WTC11 (cell line): ENCODE results near the gene IPCEF1.

Source experiments
- GTF2I ChIP-seq: fragments of 250-450 bp; sonication (Bioruptor Pico); conservative IDR thresholded peaks from 2 replicates; pipeline ENCODE4 v1.4.0; 2021; ENCODE audit warnings: mild to moderate bottlenecking
- JUN ChIP-seq: sonication (generic); formaldehyde crosslinking; IDR thresholded peaks from 2 replicates; pipeline ENCODE4 v1.8.0; 2023; ENCODE audit warnings: mild to moderate bottlenecking, missing genetic modification reagents
- MYBL2 ChIP-seq: sonication (generic); formaldehyde crosslinking; IDR thresholded peaks from 2 replicates; pipeline ENCODE4 v1.8.1; 2023; ENCODE audit warnings: mild to moderate bottlenecking, moderate library complexity, missing genetic modification reagents
- NR2C2 ChIP-seq: sonication (generic); formaldehyde crosslinking; IDR thresholded peaks from 2 replicates; pipeline ENCODE4 v1.8.0; 2022; ENCODE audit warnings: mild to moderate bottlenecking, missing genetic modification reagents
- RELA ChIP-seq: sonication (generic); formaldehyde crosslinking; IDR thresholded peaks from 2 replicates; pipeline ENCODE4 v1.8.1; 2022; ENCODE audit warnings: missing genetic modification reagents, mild to moderate bottlenecking, borderline replicate concordance
- SP1 ChIP-seq: sonication (generic); formaldehyde crosslinking; conservative IDR thresholded peaks from 2 replicates; pipeline ENCODE4 v1.8.1; 2022; ENCODE audit warnings: missing genetic modification reagents
- TEAD1 ChIP-seq: sonication (generic); formaldehyde crosslinking; IDR thresholded peaks from 2 replicates; pipeline ENCODE4 v1.8.0; 2022; ENCODE audit warnings: mild to moderate bottlenecking, missing genetic modification reagents
- ZNF121 ChIP-seq: sonication (generic); formaldehyde crosslinking; IDR thresholded peaks from 2 replicates; pipeline ENCODE4 v1.8.0; 2023; ENCODE audit warnings: missing genetic modification reagents
- ZNF416 ChIP-seq: fragments of 250-450 bp; sonication (Bioruptor Pico); IDR thresholded peaks from 2 replicates; pipeline ENCODE4 v1.9.0; 2021; ENCODE audit warnings: mild to moderate bottlenecking, inconsistent platforms
- TF ChIP-seq, protein P1 (sequence below): sonication (generic); formaldehyde crosslinking; IDR thresholded peaks from 2 replicates; pipeline ENCODE4 v1.8.1; 2023; ENCODE audit warnings: mild to moderate bottlenecking, missing genetic modification reagents, borderline replicate concordance
- TF ChIP-seq, protein P2 (sequence below): fragments of 200-600 bp; IDR thresholded peaks from 2 replicates; pipeline ENCODE4 v1.8.0; 2022; ENCODE audit warnings: antibody characterized with exemption
- TF ChIP-seq, protein P3 (sequence below): sonication (generic); formaldehyde crosslinking; IDR thresholded peaks from 2 replicates; pipeline ENCODE4 v1.8.1; 2022; ENCODE audit warnings: mild to moderate bottlenecking, moderate library complexity, missing genetic modification reagents
- TF ChIP-seq, protein P4 (sequence below): sonication (generic); formaldehyde crosslinking; IDR thresholded peaks from 2 replicates; pipeline ENCODE4 v1.8.1; 2022; ENCODE audit warnings: mild to moderate bottlenecking, missing genetic modification reagents, moderate library complexity, borderline replicate concordance

DNA sequence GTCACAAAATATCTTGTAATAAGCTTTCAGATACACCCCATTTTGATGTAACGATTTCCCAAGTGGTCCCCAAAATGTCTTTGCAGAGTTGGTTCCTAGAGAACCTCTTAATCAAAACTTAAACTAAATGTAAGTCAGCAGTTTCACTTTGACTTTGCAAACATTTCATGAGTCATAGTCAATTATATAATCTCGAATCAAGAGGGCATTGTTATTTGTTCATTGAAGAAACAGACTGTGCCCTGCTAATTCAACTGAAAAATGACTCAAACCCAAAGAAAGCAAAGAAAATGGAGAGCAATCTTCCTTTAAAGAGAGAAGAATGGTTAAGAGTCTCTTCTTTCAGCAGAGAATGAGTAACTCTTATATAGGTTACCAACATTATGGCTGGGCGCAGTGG lies 58.3 kb downstream of the IPCEF1 start:
- TF ChIP-seq, protein P1, sequence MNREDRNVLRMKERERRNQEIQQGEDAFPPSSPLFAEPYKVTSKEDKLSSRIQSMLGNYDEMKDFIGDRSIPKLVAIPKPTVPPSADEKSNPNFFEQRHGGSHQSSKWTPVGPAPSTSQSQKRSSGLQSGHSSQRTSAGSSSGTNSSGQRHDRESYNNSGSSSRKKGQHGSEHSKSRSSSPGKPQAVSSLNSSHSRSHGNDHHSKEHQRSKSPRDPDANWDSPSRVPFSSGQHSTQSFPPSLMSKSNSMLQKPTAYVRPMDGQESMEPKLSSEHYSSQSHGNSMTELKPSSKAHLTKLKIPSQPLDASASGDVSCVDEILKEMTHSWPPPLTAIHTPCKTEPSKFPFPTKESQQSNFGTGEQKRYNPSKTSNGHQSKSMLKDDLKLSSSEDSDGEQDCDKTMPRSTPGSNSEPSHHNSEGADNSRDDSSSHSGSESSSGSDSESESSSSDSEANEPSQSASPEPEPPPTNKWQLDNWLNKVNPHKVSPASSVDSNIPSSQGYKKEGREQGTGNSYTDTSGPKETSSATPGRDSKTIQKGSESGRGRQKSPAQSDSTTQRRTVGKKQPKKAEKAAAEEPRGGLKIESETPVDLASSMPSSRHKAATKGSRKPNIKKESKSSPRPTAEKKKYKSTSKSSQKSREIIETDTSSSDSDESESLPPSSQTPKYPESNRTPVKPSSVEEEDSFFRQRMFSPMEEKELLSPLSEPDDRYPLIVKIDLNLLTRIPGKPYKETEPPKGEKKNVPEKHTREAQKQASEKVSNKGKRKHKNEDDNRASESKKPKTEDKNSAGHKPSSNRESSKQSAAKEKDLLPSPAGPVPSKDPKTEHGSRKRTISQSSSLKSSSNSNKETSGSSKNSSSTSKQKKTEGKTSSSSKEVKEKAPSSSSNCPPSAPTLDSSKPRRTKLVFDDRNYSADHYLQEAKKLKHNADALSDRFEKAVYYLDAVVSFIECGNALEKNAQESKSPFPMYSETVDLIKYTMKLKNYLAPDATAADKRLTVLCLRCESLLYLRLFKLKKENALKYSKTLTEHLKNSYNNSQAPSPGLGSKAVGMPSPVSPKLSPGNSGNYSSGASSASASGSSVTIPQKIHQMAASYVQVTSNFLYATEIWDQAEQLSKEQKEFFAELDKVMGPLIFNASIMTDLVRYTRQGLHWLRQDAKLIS (CRISPR knock-in tag): no peak
- TF ChIP-seq GTF2I (CRISPR knock-in tag) (no peak), NR2C2 (CRISPR knock-in tag) (no peak), TEAD1 (no peak), JUN (CRISPR knock-in tag) (no peak), MYBL2 (CRISPR knock-in tag) (no peak), SP1 (no peak), RELA (CRISPR knock-in tag) (no peak), ZNF416 (no peak), ZNF121 (no peak)
- TF ChIP-seq, protein P2, sequence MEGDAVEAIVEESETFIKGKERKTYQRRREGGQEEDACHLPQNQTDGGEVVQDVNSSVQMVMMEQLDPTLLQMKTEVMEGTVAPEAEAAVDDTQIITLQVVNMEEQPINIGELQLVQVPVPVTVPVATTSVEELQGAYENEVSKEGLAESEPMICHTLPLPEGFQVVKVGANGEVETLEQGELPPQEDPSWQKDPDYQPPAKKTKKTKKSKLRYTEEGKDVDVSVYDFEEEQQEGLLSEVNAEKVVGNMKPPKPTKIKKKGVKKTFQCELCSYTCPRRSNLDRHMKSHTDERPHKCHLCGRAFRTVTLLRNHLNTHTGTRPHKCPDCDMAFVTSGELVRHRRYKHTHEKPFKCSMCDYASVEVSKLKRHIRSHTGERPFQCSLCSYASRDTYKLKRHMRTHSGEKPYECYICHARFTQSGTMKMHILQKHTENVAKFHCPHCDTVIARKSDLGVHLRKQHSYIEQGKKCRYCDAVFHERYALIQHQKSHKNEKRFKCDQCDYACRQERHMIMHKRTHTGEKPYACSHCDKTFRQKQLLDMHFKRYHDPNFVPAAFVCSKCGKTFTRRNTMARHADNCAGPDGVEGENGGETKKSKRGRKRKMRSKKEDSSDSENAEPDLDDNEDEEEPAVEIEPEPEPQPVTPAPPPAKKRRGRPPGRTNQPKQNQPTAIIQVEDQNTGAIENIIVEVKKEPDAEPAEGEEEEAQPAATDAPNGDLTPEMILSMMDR: no peak
- TF ChIP-seq, protein P3, sequence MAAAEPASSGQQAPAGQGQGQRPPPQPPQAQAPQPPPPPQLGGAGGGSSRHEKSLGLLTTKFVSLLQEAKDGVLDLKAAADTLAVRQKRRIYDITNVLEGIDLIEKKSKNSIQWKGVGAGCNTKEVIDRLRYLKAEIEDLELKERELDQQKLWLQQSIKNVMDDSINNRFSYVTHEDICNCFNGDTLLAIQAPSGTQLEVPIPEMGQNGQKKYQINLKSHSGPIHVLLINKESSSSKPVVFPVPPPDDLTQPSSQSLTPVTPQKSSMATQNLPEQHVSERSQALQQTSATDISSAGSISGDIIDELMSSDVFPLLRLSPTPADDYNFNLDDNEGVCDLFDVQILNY (CRISPR knock-in tag): no peak
- TF ChIP-seq, protein P4, sequence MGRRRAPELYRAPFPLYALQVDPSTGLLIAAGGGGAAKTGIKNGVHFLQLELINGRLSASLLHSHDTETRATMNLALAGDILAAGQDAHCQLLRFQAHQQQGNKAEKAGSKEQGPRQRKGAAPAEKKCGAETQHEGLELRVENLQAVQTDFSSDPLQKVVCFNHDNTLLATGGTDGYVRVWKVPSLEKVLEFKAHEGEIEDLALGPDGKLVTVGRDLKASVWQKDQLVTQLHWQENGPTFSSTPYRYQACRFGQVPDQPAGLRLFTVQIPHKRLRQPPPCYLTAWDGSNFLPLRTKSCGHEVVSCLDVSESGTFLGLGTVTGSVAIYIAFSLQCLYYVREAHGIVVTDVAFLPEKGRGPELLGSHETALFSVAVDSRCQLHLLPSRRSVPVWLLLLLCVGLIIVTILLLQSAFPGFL (CRISPR knock-in tag): no peak
